Liver (tissue), 9 donors: ENCODE results near the gene COL23A1. TPM values are rescaled to one million over a fixed set of nuclear protein-coding genes. Genes with fewer than 3 reads are reported as not detected.
A peak's percentile ranks its signal among the peaks of the same experiment; 100 is the strongest.
"Not testable (repeated sequence)": the region's sequence is repeated elsewhere in the genome, so short reads cannot be mapped to it uniquely, and the experiment has no call there.

Experiments used
- DNase-seq: peaks from one replicate; pipeline ENCODE4 v3.0.0-alpha.2; 2017; ENCODE audit warnings: low spot score
- H3K27ac ChIP-seq, 2 donors: one replicate each; pipeline ENCODE4 v1.7.0; 2013; ENCODE audit warnings: inconsistent platforms in 2 of 2, low read length in 2 of 2, control low read depth in 1 of 2, low read depth in 1 of 2, mild to moderate bottlenecking in 1 of 2
- H3K27me3 ChIP-seq, 4 donors: one replicate each; pipeline versions ENCODE4 v1.6.1 to v1.7.0; 2013; ENCODE audit warnings: low read length in 3 of 4, inconsistent platforms in 1 of 4, mild to moderate bottlenecking in 1 of 4, moderate library complexity in 1 of 4; ENCODE audit not compliant: control insufficient read depth in 4 of 4, insufficient read depth in 4 of 4
- H3K36me3 ChIP-seq, 4 donors: one replicate each; pipeline versions ENCODE4 v1.6.1 to v1.7.0; 2013; ENCODE audit warnings: low read length in 3 of 4, mild to moderate bottlenecking in 3 of 4, low read depth in 1 of 4, moderate library complexity in 1 of 4; ENCODE audit not compliant: control insufficient read depth in 4 of 4, insufficient read depth in 3 of 4
- H3K4me1 ChIP-seq, 4 donors: one replicate each; pipeline versions ENCODE4 v1.6.1 to v1.7.0; 2013; ENCODE audit warnings: low read length in 3 of 4, mild to moderate bottlenecking in 3 of 4, moderate library complexity in 1 of 4; ENCODE audit not compliant: control insufficient read depth in 4 of 4, insufficient read depth in 4 of 4
- H3K4me3 ChIP-seq, 3 donors: one replicate each; pipeline versions ENCODE4 v1.6.1 to v1.7.0; 2013; ENCODE audit warnings: low read length in 3 of 3, control low read depth in 1 of 3, low read depth in 1 of 3, mild to moderate bottlenecking in 1 of 3
- H3K9ac ChIP-seq, 2 donors: one replicate each; pipeline ENCODE4 v1.7.0; 2013; ENCODE audit warnings: low read length in 2 of 2, mild to moderate bottlenecking in 2 of 2, moderate library complexity in 2 of 2, control low read depth in 1 of 2, low read depth in 1 of 2
- H3K9me3 ChIP-seq, 4 donors: one replicate each; pipeline versions ENCODE4 v1.6.1 to v1.7.0; 2013; ENCODE audit warnings: low read length in 3 of 4; ENCODE audit not compliant: control insufficient read depth in 4 of 4
- CTCF ChIP-seq: fragments of 150-350 bp; IDR thresholded peaks from 2 replicates; pipeline ENCODE4 v1.5.1; 2017; ENCODE audit warnings: improper control_type of control experiment, low read depth, low read length; ENCODE audit not compliant: missing input control
- EGR1 ChIP-seq, 2 donors: IDR thresholded peaks; 2 replicates each; pipeline ENCODE4 v1.6.1; 2016 to 2018; ENCODE audit warnings: antibody characterized with exemption in 2 of 2, low read depth in 2 of 2
- FOXA1 ChIP-seq: IDR thresholded peaks from 2 replicates; pipeline ENCODE4 v1.6.1; 2016; ENCODE audit warnings: antibody characterized with exemption
- FOXA2 ChIP-seq: IDR thresholded peaks from 2 replicates; pipeline ENCODE4 v1.6.1; 2016; ENCODE audit warnings: antibody characterized with exemption
- GABPA ChIP-seq, 2 donors: IDR thresholded peaks in 1 of 2; conservative IDR thresholded peaks in 1 of 2; 2 replicates each; pipeline ENCODE4 v1.6.1; 2016; ENCODE audit warnings: antibody characterized with exemption in 2 of 2, mild to moderate bottlenecking in 1 of 2, moderate library complexity in 1 of 2
- HNF4A ChIP-seq, 2 donors: conservative IDR thresholded peaks; 2 replicates each; pipeline ENCODE4 v1.6.1; 2016; ENCODE audit warnings: antibody characterized with exemption in 2 of 2, mild to moderate bottlenecking in 2 of 2
- HNF4G ChIP-seq: IDR thresholded peaks from 2 replicates; pipeline ENCODE4 v1.6.1; 2016; ENCODE audit warnings: antibody characterized with exemption
- JUND ChIP-seq, 2 donors: IDR thresholded peaks; 2 replicates each; pipeline ENCODE4 v1.6.1; 2016; ENCODE audit warnings: antibody characterized with exemption in 2 of 2
- MAX ChIP-seq: IDR thresholded peaks from 2 replicates; pipeline ENCODE4 v1.6.1; 2016; ENCODE audit warnings: antibody characterized with exemption
- NR2F2 ChIP-seq: IDR thresholded peaks from 2 replicates; pipeline ENCODE4 v1.6.1; 2016; ENCODE audit warnings: antibody characterized with exemption
- RAD21 ChIP-seq, 2 donors: IDR thresholded peaks; 2 replicates each; pipeline ENCODE4 v1.6.1; 2016; ENCODE audit warnings: antibody characterized with exemption in 2 of 2, mild to moderate bottlenecking in 2 of 2
- REST ChIP-seq: IDR thresholded peaks from 2 replicates; pipeline ENCODE4 v1.6.1; 2016; ENCODE audit warnings: antibody characterized with exemption, mild to moderate bottlenecking
- RXRA ChIP-seq, 2 donors: IDR thresholded peaks; 2 replicates each; pipeline ENCODE4 v1.6.1; 2017 to 2018; ENCODE audit warnings: antibody characterized with exemption in 2 of 2, mild to moderate bottlenecking in 1 of 2
- SP1 ChIP-seq: IDR thresholded peaks from 2 replicates; pipeline ENCODE4 v1.6.1; 2018; ENCODE audit warnings: antibody characterized with exemption, mild to moderate bottlenecking
- YY1 ChIP-seq: IDR thresholded peaks from 2 replicates; pipeline ENCODE4 v1.6.1; 2016; ENCODE audit warnings: antibody characterized with exemption, mild to moderate bottlenecking
- ZBTB33 ChIP-seq: IDR thresholded peaks from 2 replicates; pipeline ENCODE4 v1.6.1; 2016; ENCODE audit warnings: antibody characterized with exemption
- WGBS: extraction: QIAGEN DNeasy Blood & Tissue Kit; methylation state at CpG from one replicate; pipeline ENCODE4 v1.1.7; 2013; 5-methylcytosine and 5-hydroxymethylcytosine counted together
- polyA plus RNA-seq, 2 donors: library from polyadenylated mRNA; stranded (reverse) in 1 of 2; unstranded in 1 of 2; fragments of 200-250 nt in 1 of 2; fragments of >200 nt in 1 of 2; fragmentation: Nextera tagmentation in 1 of 2; extraction: Ambion mirVana in 1 of 2; gene quantifications; one replicate each; pipeline versions ENCODE4 v1.2.1 to v1.2.3, GENCODE V29; 2013 to 2015
- total RNA-seq, 2 donors: library from RNA; depleted of rRNA; stranded (reverse); fragments of >200 nt; gene quantifications; one replicate each; pipeline ENCODE4 v1.2.3, GENCODE V29; 2014
- donor health status: healthy.
- donor health status: healthy.
- donor health status: healthy.
- donor health status: healthy.
- donor health status: healthy.

COL23A1 gene
- total and polyA plus RNA-seq, 4 donors: 0.08 to 1.4 (median 0.27) TPM

GRCh38 chr5:178240341-178240741 lies 349.9 kb downstream of the COL23A1 start:
- H3K9me3 ChIP-seq: no peaks in the 10 kb centered on the region
- peaks cover 22 to 43% (median 32%) of the 10 kb centered on the region in 4 donors for H3K4me1 ChIP-seq
- no peaks in the 10 kb centered on the region for H3K36me3 ChIP-seq
- H3K9ac ChIP-seq: no peak overlapping the region
- 92% methylated on average over 19 of the region's 19 CpGs for WGBS
- H3K27ac ChIP-seq: peak overlapping the region; percentile 78 to 88
- H3K27me3 ChIP-seq: no peaks in the 10 kb centered on the region
- TF ChIP-seq FOXA1: no peak
- TF ChIP-seq ZBTB33: no peak
- no peak for TF ChIP-seq GABPA (IDR thresholded peaks at IDR 0.05 in 1 of 2, conservative IDR thresholded peaks at IDR 0.05 in 1 of 2)
- TF ChIP-seq EGR1 (IDR thresholded peaks at IDR 0.05; ENCODE audit: low read depth in 2 of 2): no peak
- no peak for TF ChIP-seq REST
- TF ChIP-seq CTCF: no peak
- TF ChIP-seq FOXA2: no peak
- no peak for TF ChIP-seq JUND (IDR thresholded peaks at IDR 0.05)
- no peak for TF ChIP-seq HNF4G
- TF ChIP-seq SP1: no peak
- TF ChIP-seq HNF4A (conservative IDR thresholded peaks at IDR 0.05): no peak
- TF ChIP-seq RAD21 (IDR thresholded peaks at IDR 0.05): no peak
- no peak for TF ChIP-seq RXRA (IDR thresholded peaks at IDR 0.05)
- no peak for TF ChIP-seq YY1
- no peak for TF ChIP-seq NR2F2
- no peak for TF ChIP-seq MAX
- no peak overlapping the region for H3K4me3 ChIP-seq
- no peak for DNase-seq

- TF ChIP-seq SP1 (peak; percentile 59), REST (peak; percentile 24), HNF4A (conservative IDR thresholded peaks at IDR 0.05) (peak in 1 of 2 donors; percentile 62), RXRA (IDR thresholded peaks at IDR 0.05) (peak in 1 of 2 donors; percentile 78), GABPA (IDR thresholded peaks at IDR 0.05 in 1 of 2, conservative IDR thresholded peaks at IDR 0.05 in 1 of 2) (peak in 1 of 2 donors; percentile 80)
- peaks cover 24 to 49% (median 32%) of the 10 kb centered on the region in 4 donors for H3K4me1 ChIP-seq
- whole genome bisulfite sequencing: 26% methylated on average over 14 of the region's 16 CpGs
- peak overlapping the region; percentile 78 to 97 for H3K27ac ChIP-seq
- H3K27me3 ChIP-seq, H3K36me3 ChIP-seq, DNase-seq, H3K4me3 ChIP-seq, H3K9me3 ChIP-seq: not testable (repeated sequence)
- peak overlapping the region; percentile 56 to 62 for H3K9ac ChIP-seq
Observed at GRCh38 chr5:178239626-178240301, 350.4 kb downstream of the COL23A1 start.
